Liver (tissue), 3 donors: Measurements from ENCODE around the gene GNAS-AS1.

Experiments
- EGR1 ChIP-seq, 2 donors: IDR thresholded peaks; 2 replicates each; pipeline ENCODE4 v1.6.1; 2016 to 2018; ENCODE audit warnings: antibody characterized with exemption in 2 of 2, low read depth in 2 of 2
- GABPA ChIP-seq, 2 donors: IDR thresholded peaks in 1 of 2; conservative IDR thresholded peaks in 1 of 2; 2 replicates each; pipeline ENCODE4 v1.6.1; 2016; ENCODE audit warnings: antibody characterized with exemption in 2 of 2, mild to moderate bottlenecking in 1 of 2, moderate library complexity in 1 of 2
- HNF4G ChIP-seq: IDR thresholded peaks from 2 replicates; pipeline ENCODE4 v1.6.1; 2016; ENCODE audit warnings: antibody characterized with exemption
- RAD21 ChIP-seq, 2 donors: IDR thresholded peaks; 2 replicates each; pipeline ENCODE4 v1.6.1; 2016; ENCODE audit warnings: antibody characterized with exemption in 2 of 2, mild to moderate bottlenecking in 2 of 2
- SP1 ChIP-seq: IDR thresholded peaks from 2 replicates; pipeline ENCODE4 v1.6.1; 2018; ENCODE audit warnings: antibody characterized with exemption, mild to moderate bottlenecking
- YY1 ChIP-seq: IDR thresholded peaks from 2 replicates; pipeline ENCODE4 v1.6.1; 2016; ENCODE audit warnings: antibody characterized with exemption, mild to moderate bottlenecking
- TF ChIP-seq, protein P1 (sequence below): fragments of 150-350 bp; IDR thresholded peaks from 2 replicates; pipeline ENCODE4 v1.5.1; 2017; ENCODE audit warnings: improper control_type of control experiment, low read depth, low read length; ENCODE audit not compliant: missing input control
- TF ChIP-seq, protein P2 (sequence below): IDR thresholded peaks from 2 replicates; pipeline ENCODE4 v1.6.1; 2016; ENCODE audit warnings: antibody characterized with exemption
- TF ChIP-seq, protein P3 (sequence below): IDR thresholded peaks from 2 replicates; pipeline ENCODE4 v1.6.1; 2016; ENCODE audit warnings: antibody characterized with exemption
- donor health status: healthy.
- donor health status: healthy.

DNA sequence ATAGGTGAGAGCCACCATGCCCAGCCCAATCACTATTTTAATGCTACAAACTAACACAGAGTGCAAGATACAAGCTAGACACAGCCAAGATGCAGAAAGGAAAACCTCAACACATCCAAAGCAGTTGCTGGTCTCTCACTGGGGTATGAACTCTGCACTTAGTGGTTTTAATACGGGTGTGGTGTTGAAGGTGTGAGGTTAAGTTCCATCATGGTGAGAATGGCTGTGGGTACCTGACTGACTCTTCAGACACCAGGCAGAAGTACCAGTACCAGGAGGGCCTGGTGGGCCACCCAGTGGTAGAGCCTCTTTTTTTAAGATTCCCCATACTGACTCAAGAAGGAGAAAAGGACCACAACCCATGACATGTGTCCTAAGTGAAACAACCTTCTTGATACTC, 13.0 kb downstream of the GNAS-AS1 start:
- TF ChIP-seq, protein P1, sequence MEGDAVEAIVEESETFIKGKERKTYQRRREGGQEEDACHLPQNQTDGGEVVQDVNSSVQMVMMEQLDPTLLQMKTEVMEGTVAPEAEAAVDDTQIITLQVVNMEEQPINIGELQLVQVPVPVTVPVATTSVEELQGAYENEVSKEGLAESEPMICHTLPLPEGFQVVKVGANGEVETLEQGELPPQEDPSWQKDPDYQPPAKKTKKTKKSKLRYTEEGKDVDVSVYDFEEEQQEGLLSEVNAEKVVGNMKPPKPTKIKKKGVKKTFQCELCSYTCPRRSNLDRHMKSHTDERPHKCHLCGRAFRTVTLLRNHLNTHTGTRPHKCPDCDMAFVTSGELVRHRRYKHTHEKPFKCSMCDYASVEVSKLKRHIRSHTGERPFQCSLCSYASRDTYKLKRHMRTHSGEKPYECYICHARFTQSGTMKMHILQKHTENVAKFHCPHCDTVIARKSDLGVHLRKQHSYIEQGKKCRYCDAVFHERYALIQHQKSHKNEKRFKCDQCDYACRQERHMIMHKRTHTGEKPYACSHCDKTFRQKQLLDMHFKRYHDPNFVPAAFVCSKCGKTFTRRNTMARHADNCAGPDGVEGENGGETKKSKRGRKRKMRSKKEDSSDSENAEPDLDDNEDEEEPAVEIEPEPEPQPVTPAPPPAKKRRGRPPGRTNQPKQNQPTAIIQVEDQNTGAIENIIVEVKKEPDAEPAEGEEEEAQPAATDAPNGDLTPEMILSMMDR: no peak
- no peak for TF ChIP-seq YY1
- TF ChIP-seq, protein P2, sequence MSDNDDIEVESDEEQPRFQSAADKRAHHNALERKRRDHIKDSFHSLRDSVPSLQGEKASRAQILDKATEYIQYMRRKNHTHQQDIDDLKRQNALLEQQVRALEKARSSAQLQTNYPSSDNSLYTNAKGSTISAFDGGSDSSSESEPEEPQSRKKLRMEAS: no peak
- no peak for TF ChIP-seq SP1
- TF ChIP-seq GABPA (IDR thresholded peaks at IDR 0.05 in 1 of 2, conservative IDR thresholded peaks at IDR 0.05 in 1 of 2): no peak
- TF ChIP-seq RAD21 (IDR thresholded peaks at IDR 0.05): no peak
- no peak for TF ChIP-seq HNF4G
- TF ChIP-seq EGR1 (IDR thresholded peaks at IDR 0.05; ENCODE audit: low read depth in 2 of 2): no peak
- TF ChIP-seq, protein P3, sequence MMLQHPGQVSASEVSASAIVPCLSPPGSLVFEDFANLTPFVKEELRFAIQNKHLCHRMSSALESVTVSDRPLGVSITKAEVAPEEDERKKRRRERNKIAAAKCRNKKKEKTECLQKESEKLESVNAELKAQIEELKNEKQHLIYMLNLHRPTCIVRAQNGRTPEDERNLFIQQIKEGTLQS: no peak
